Measurements from ENCODE around the gene FLCN. TPM values are rescaled to one million over a fixed set of nuclear protein-coding genes. Genes with fewer than 3 reads are reported as not detected.

The FLCN gene
- total and polyA plus RNA-seq, 2 donors (not counting 3 experiments of a cell fraction or from before 2014, with no cell fraction given) = 38.8 to 68.9 TPM

DNA sequence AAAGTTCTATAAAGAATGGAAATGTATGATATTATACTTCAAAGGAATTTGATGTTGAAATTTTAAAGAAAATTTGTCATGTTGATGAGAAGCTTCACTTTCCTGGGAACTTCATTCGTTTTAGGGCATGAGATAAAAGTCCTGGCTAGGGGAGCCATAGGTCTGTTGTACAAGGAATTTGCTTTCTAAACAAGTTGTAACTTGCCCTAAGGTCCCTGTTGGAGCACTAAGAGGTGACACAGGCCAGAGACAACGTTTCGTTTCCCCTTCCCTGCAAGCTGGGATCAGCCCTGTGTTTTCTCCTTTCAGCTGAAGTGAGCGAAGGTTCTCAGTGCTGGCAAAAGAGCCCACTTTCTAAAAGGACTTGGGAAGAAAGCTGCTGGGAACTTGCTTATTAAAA lies 47.4 kb downstream of the FLCN start:
- H3K4me2 ChIP-seq (ENCODE audit: insufficient read depth, low read length) = no peak overlapping the region
- H3K27me3 ChIP-seq (ENCODE audit: control insufficient read depth in 2 of 2, insufficient read depth in 2 of 2, low read length in 2 of 2) = no peaks in the 10 kb centered on the region
- DNase-seq (ENCODE audit: low read depth, low spot score) (no peak), FAIRE-seq (no peak)
- BruUV-seq (replicated peaks) = no TSS peak
- no peaks in the 10 kb centered on the region for H4K20me1 ChIP-seq (replicated peaks; ENCODE audit: control insufficient read depth, extremely low read depth, insufficient read depth, low read length)
- dilution Hi-C loops (cut with MboI; ENCODE audit: extremely low pct_ligation_motif_present, low sequenced_read_pairs) = no loop called here
- H3K4me3 ChIP-seq (replicated peaks in 1 of 3; ENCODE audit: insufficient read depth in 1 of 3, low read depth in 1 of 3, low read length in 3 of 3) = no peak overlapping the region
- no peaks in the 10 kb centered on the region for H3K9me1 ChIP-seq (replicated peaks; ENCODE audit: control insufficient read depth, extremely low read depth, insufficient read depth, low read length)
- no peak overlapping the region for H2AFZ ChIP-seq (ENCODE audit: low read depth, low read length)
- peaks cover 38% of the 10 kb centered on the region for H3K4me1 ChIP-seq (ENCODE audit: control insufficient read depth, extremely low read depth, insufficient read depth, low read length)
- H3K9me3 ChIP-seq (replicated peaks; ENCODE audit: control insufficient read depth, insufficient read depth, low read length) = no peaks in the 10 kb centered on the region
- TF ChIP-seq JUN (IDR thresholded peaks at IDR 0.05; ENCODE audit: borderline replicate concordance, insufficient read depth, insufficient read length, low read depth) (no peak), POLR2AphosphoS5 (IDR thresholded peaks at IDR 0.05; ENCODE audit: insufficient read depth, low read depth, low read length) (no peak), FOS (IDR thresholded peaks at IDR 0.05; ENCODE audit: borderline replicate concordance, insufficient read depth, low read length) (no peak), EZH2 (IDR thresholded peaks at IDR 0.05; ENCODE audit: borderline replicate concordance, low read depth, low read length, severe bottlenecking) (no peak), GATA2 (IDR thresholded peaks at IDR 0.05; ENCODE audit: insufficient read depth, insufficient read length, low read depth, low read length) (no peak), MYC (IDR thresholded peaks at IDR 0.05; ENCODE audit: low read depth, low read length) (no peak), POLR2A (IDR thresholded peaks at IDR 0.05; ENCODE audit: low read depth, low read length) (no peak)
- TF ChIP-seq, protein P1, sequence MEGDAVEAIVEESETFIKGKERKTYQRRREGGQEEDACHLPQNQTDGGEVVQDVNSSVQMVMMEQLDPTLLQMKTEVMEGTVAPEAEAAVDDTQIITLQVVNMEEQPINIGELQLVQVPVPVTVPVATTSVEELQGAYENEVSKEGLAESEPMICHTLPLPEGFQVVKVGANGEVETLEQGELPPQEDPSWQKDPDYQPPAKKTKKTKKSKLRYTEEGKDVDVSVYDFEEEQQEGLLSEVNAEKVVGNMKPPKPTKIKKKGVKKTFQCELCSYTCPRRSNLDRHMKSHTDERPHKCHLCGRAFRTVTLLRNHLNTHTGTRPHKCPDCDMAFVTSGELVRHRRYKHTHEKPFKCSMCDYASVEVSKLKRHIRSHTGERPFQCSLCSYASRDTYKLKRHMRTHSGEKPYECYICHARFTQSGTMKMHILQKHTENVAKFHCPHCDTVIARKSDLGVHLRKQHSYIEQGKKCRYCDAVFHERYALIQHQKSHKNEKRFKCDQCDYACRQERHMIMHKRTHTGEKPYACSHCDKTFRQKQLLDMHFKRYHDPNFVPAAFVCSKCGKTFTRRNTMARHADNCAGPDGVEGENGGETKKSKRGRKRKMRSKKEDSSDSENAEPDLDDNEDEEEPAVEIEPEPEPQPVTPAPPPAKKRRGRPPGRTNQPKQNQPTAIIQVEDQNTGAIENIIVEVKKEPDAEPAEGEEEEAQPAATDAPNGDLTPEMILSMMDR (IDR thresholded peaks at IDR 0.05; ENCODE audit: extremely low read depth in 1 of 2, insufficient read depth in 1 of 2, low read depth in 1 of 2, low read length in 2 of 2) = no peak
- TF ChIP-seq, protein P2, sequence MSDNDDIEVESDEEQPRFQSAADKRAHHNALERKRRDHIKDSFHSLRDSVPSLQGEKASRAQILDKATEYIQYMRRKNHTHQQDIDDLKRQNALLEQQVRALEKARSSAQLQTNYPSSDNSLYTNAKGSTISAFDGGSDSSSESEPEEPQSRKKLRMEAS (IDR thresholded peaks at IDR 0.05; ENCODE audit: insufficient read depth, insufficient read length) = no peak
- H3K79me2 ChIP-seq (ENCODE audit: control insufficient read depth, insufficient read depth, low read length) = no peaks in the 10 kb centered on the region
- ChIA-PET POLR2A (no interaction called here), CTCF (interaction anchor here (1.3 to 3.4 kb wide), 5 partner anchors 10 to 48 kb away, joined by 3 to 16 read pairs (median 6); no protein-coding TSS in a partner anchor)
- intact Hi-C loops (cut with micrococcal nuclease) = no loop called here
- no peak overlapping the region for H3K9ac ChIP-seq (replicated peaks; ENCODE audit: extremely low read depth, insufficient read depth, low read length)
- peaks cover 0 to 2% of the 10 kb centered on the region in 2 experiments for H3K36me3 ChIP-seq (ENCODE audit: control insufficient read depth in 2 of 2, extremely low read depth in 1 of 2, insufficient read depth in 2 of 2, low read length in 2 of 2)
- H3K27ac ChIP-seq (ENCODE audit: insufficient read depth, low read depth, low read length) = no peak overlapping the region
